ENCODE results near the gene UBASH3B. TPM values are rescaled to one million over a fixed set of nuclear protein-coding genes. Genes with fewer than 3 reads are reported as not detected.

The UBASH3B gene
- total and polyA plus RNA-seq, 8 donors: 0.58 to 60.5 (median 3.1) TPM

DNA sequence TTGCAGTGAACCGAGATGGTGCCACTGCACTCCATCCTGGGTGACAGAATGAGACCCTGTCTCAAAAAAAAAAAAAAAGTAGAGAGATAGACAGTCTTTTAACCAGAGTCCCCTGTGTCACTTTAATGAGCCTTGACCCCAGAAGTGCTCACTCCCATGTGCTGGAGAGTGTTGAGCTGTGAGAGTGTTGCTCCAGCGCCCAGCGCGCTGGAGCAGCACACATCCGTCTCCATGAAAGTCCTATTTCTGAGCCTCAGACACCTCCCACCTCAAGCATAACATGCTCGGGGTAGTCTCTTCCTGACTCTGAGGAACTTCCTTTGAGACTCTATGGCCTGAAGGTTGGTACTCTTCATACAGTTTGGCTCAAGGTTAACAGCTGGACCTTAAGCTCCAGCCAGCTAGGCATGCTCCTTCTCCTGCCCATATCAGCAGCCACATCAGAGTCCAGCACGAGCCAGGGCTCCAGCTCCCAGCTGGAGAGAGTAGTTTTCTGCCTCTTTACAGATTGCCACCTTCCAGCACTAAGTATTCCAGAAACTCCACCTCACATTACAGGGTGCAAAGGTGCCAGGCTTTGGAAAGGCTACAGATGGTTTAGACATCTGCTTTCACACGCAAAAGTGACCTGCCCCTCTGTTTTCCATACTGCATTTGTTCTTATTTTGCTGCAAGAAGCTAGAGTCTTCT lies 29.4 kb upstream of the UBASH3B start:
- Histone ChIP-seq H3K4me3 (no peak overlapping the region), H3K27me3 (no peaks in the 10 kb centered on the region), H3K9me3 (no peaks in the 10 kb centered on the region), H3K36me3 (no peaks in the 10 kb centered on the region), H3K4me1 (peaks cover 0 to 9% (median 0%) of the 10 kb centered on the region in 4 donors), H3K27ac (no peak overlapping the region)
- intact Hi-C loops (cut with DNase I; ENCODE audit: low total_unique reads): loop anchor here (5.0 kb wide), 1 partner anchor 156 kb away; no protein-coding TSS in a partner anchor
- TF ChIP-seq, protein P1, sequence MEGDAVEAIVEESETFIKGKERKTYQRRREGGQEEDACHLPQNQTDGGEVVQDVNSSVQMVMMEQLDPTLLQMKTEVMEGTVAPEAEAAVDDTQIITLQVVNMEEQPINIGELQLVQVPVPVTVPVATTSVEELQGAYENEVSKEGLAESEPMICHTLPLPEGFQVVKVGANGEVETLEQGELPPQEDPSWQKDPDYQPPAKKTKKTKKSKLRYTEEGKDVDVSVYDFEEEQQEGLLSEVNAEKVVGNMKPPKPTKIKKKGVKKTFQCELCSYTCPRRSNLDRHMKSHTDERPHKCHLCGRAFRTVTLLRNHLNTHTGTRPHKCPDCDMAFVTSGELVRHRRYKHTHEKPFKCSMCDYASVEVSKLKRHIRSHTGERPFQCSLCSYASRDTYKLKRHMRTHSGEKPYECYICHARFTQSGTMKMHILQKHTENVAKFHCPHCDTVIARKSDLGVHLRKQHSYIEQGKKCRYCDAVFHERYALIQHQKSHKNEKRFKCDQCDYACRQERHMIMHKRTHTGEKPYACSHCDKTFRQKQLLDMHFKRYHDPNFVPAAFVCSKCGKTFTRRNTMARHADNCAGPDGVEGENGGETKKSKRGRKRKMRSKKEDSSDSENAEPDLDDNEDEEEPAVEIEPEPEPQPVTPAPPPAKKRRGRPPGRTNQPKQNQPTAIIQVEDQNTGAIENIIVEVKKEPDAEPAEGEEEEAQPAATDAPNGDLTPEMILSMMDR (IDR thresholded peaks at IDR 0.05): no peak
- TF ChIP-seq EP300 (IDR thresholded peaks at IDR 0.05): no peak
- no peak for TF ChIP-seq POLR2A (IDR thresholded peaks at IDR 0.05)
- TF ChIP-seq POLR2AphosphoS5 (IDR thresholded peaks at IDR 0.05): no peak
- WGBS, 5 donors: 72 to 78% (median 76%) methylated on average over 8 of the region's 8 CpGs
- no peak for DNase-seq

DNA sequence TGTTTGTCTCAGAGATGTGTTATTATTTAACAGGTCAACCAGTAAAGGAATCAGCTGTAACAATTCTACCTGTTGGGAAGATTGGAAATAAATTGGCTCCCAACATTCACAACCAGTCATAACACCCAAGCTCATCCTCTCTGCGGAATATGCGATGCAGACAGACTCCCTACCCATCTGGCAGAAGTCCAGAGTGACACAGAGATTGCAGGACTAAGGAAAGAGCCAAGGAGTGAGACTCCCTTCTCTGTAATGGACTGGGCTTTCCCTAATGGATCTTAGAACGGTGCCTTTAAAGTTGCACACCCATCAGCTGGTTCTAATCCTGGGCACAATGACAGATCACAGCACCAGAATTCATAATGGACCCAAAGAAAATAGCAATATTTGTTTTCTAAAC lies 27.8 kb upstream of the UBASH3B start:
- TF ChIP-seq EP300 (IDR thresholded peaks at IDR 0.05) (no peak), POLR2AphosphoS5 (IDR thresholded peaks at IDR 0.05) (no peak), POLR2A (IDR thresholded peaks at IDR 0.05) (no peak)
- TF ChIP-seq, protein P1 (IDR thresholded peaks at IDR 0.05): no peak
- H3K27ac ChIP-seq: no peak overlapping the region
- DNase-seq: no peak
- H3K4me1 ChIP-seq: peaks cover 0 to 9% (median 0%) of the 10 kb centered on the region in 4 donors
- WGBS, 5 donors: 75 to 86% (median 80%) methylated on average over 3 of the region's 3 CpGs
- no peaks in the 10 kb centered on the region for H3K9me3 ChIP-seq
- no peaks in the 10 kb centered on the region for H3K36me3 ChIP-seq
- H3K4me3 ChIP-seq: no peak overlapping the region
- peaks cover 0 to 14% (median 0%) of the 10 kb centered on the region in 3 donors for H3K27me3 ChIP-seq
- intact Hi-C loops (cut with DNase I; ENCODE audit: low total_unique reads): loop anchor here (5.0 kb wide), 1 partner anchor 155 kb away; no protein-coding TSS in a partner anchor

DNA sequence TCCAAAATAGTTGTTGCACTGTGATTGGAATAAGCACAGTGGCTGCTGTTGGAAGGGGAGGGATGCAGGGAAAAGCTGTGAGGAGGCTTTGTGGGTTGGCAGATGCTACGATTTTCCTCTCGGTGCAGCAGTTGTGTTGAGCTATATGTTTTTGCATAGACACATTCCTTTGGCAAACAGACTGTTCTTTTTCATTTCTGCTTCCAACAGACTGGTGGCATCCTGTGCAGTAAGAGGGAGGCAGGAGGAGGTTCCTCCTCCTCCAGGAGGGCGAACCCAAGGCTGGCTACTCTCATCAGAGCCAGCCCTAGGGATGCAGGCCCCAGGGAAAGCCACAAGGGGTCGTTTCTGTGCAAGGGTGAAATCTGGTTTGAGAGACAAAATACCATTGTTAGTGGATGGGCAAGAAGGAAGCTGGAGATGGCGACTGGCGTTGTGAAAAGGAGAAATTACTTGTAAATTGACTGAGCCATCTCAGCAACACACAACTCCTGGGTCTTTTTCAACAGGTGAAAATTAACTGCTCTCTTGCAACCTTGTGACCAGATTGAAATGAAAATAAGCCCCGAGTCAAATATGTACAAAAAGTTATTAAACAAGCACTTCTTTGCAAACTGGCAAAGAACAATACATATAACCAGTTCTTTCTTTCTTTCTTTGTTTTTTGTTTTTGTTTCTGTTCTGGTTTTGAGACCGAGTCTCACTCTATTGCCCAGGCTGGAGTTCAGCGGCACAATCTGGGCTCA lies 26.5 kb upstream of the UBASH3B start:
- intact Hi-C loops (cut with DNase I; ENCODE audit: low total_unique reads): loop anchor here (5.0 kb wide), 1 partner anchor 153 kb away; no protein-coding TSS in a partner anchor
- no peaks in the 10 kb centered on the region for H3K9me3 ChIP-seq
- DNase-seq: peak; percentile 58 to 79
- H3K4me3 ChIP-seq: no peak overlapping the region
- H3K4me1 ChIP-seq: peaks cover 0 to 9% (median 0%) of the 10 kb centered on the region in 4 donors
- TF ChIP-seq, protein P1 (IDR thresholded peaks at IDR 0.05): peak in 5 of 7 experiments; percentile 66 to 82 (median 72)
- TF ChIP-seq POLR2AphosphoS5 (IDR thresholded peaks at IDR 0.05) (no peak), EP300 (IDR thresholded peaks at IDR 0.05) (no peak), POLR2A (IDR thresholded peaks at IDR 0.05) (no peak)
- no peak overlapping the region for H3K27ac ChIP-seq
- 39 to 47% (median 45%) methylated on average over 9 of the region's 9 CpGs for WGBS, 5 donors
- H3K36me3 ChIP-seq: no peaks in the 10 kb centered on the region
- H3K27me3 ChIP-seq: peaks cover 0 to 17% (median 0%) of the 10 kb centered on the region in 3 donors

DNA sequence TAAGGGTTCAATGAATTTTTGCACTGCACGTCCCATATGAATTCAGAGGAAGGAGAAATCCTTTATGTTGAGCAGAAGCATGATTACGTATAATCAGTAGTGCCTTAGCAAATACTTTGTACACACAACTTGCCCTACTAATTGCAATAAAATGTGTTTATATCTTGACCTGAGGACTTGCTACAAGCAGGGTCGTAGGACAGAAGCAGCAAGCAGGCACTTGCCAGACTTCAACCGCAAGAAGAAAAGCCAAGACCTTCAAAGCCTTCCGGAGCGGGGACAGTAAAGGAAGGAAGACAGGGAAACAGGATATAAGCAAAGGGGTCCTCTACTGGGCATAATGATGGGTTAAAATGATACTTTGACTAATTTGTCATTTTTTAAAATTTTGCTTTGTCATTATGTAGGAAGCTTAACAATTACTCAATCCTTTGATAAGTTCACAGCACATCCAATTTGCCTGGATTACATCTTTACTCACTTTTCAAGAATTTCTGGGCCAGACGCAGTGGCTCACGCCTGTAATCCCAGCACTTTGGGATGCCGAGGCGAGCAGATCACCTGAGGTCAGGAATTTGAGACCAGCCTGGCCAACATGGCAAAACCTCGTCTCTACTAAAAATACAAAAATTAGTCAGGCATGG lies 23.2 kb upstream of the UBASH3B start:
- intact Hi-C loops (cut with DNase I; ENCODE audit: low total_unique reads): loop anchor here (5.0 kb wide), 1 partner anchor 220 kb away; no protein-coding TSS in a partner anchor
- Histone ChIP-seq H3K4me1 (peaks cover 0 to 9% (median 0%) of the 10 kb centered on the region in 4 donors), H3K9me3 (no peaks in the 10 kb centered on the region), H3K27me3 (peaks cover 0 to 17% (median 0%) of the 10 kb centered on the region in 3 donors), H3K4me3 (no peak overlapping the region), H3K36me3 (no peaks in the 10 kb centered on the region), H3K27ac (no peak overlapping the region)
- DNase-seq: no peak
- 50 to 71% (median 62%) methylated on average over 11 of the region's 11 CpGs for WGBS, 5 donors
- TF ChIP-seq, protein P1 (IDR thresholded peaks at IDR 0.05): no peak
- TF ChIP-seq EP300 (IDR thresholded peaks at IDR 0.05): no peak
- no peak for TF ChIP-seq POLR2A (IDR thresholded peaks at IDR 0.05)
- TF ChIP-seq POLR2AphosphoS5 (IDR thresholded peaks at IDR 0.05): no peak
